TTC549 (cell line): Measurements from ENCODE around the gene ADK.
"Not testable (repeated sequence)": the region's sequence is repeated elsewhere in the genome, so short reads cannot be mapped to it uniquely, and the experiment has no call there.

ENCODE experiments used
- FAIRE-seq: peaks from 2 replicates; lab custom pipeline; 2012; peaks lifted over from hg19 to GRCh38; lab: Jason Lieb, UNC

Gene ADK

GRCh38 chr10:74498664-74499063 lies 347.6 kb downstream of the ADK start:
- FAIRE-seq, result not testable (repeated sequence)

- FAIRE-seq, result no peak
Observed at GRCh38 chr10:74500026-74500704, 349.1 kb downstream of the ADK start.

GRCh38 chr10:74500816-74501215 lies 349.8 kb downstream of the ADK start:
- FAIRE-seq, result no peak

- no peak for FAIRE-seq
Observed at GRCh38 chr10:74502963-74503608, 352.1 kb downstream of the ADK start.

GRCh38 chr10:74507951-74508350 lies 356.9 kb downstream of the ADK start:
- no peak for FAIRE-seq

GRCh38 chr10:74510594-74510993 lies 359.6 kb downstream of the ADK start:
- no peak for FAIRE-seq

GRCh38 chr10:74511051-74511450 lies 360.0 kb downstream of the ADK start:
- no peak for FAIRE-seq

GRCh38 chr10:74514322-74514721 lies 363.3 kb downstream of the ADK start:
- no peak for FAIRE-seq

- FAIRE-seq, result no peak
Observed at GRCh38 chr10:74518061-74518460, 367.0 kb downstream of the ADK start.

- no peak for FAIRE-seq
Observed at GRCh38 chr10:74521526-74521925, 370.5 kb downstream of the ADK start.

GRCh38 chr10:74523199-74523598 lies 372.2 kb downstream of the ADK start:
- FAIRE-seq, result no peak

GRCh38 chr10:74525885-74526284 lies 374.9 kb downstream of the ADK start:
- peak; percentile 25 for FAIRE-seq

GRCh38 chr10:74527611-74528010 lies 376.6 kb downstream of the ADK start:
- not testable (repeated sequence) for FAIRE-seq

GRCh38 chr10:74529205-74529604 lies 378.2 kb downstream of the ADK start:
- no peak for FAIRE-seq

GRCh38 chr10:74530981-74531380 lies 380.0 kb downstream of the ADK start:
- FAIRE-seq, result no peak

- no peak for FAIRE-seq
Observed at GRCh38 chr10:74539317-74539716, 388.3 kb downstream of the ADK start.

GRCh38 chr10:74541375-74541774 lies 390.4 kb downstream of the ADK start:
- FAIRE-seq, result no peak

GRCh38 chr10:74542077-74542476 lies 391.1 kb downstream of the ADK start:
- FAIRE-seq, result no peak

- FAIRE-seq, result no peak
Observed at GRCh38 chr10:74543276-74543675, 392.3 kb downstream of the ADK start.

- FAIRE-seq, result no peak
Observed at GRCh38 chr10:74544106-74544505, 393.1 kb downstream of the ADK start.

- no peak for FAIRE-seq
Observed at GRCh38 chr10:74548676-74549075, 397.7 kb downstream of the ADK start.

GRCh38 chr10:74556072-74556705 lies 405.2 kb downstream of the ADK start:
- no peak for FAIRE-seq

- no peak for FAIRE-seq
Observed at GRCh38 chr10:74557098-74557497, 406.1 kb downstream of the ADK start.

GRCh38 chr10:74558403-74558802 lies 407.4 kb downstream of the ADK start:
- no peak for FAIRE-seq
